Fibroblast of lung (primary cell): ENCODE measurements around the gene GATA3.

Experiments used
- CTCF ChIP-seq, 2 donors: IDR thresholded peaks in 1 of 2; conservative IDR thresholded peaks in 1 of 2; 1 replicate in 1 of 2; 2 replicates in 1 of 2; pipeline ENCODE4 v1.5.1; 2011 to 2012; ENCODE audit warnings: low read length in 2 of 2, control low read depth in 1 of 2, inconsistent platforms in 1 of 2, low read depth in 1 of 2, mild to moderate bottlenecking in 1 of 2
- EZH2 ChIP-seq: IDR thresholded peaks from 2 replicates; pipeline ENCODE4 v1.5.1; 2012; ENCODE audit warnings: low read length, control low read depth, mild to moderate bottlenecking; ENCODE audit errors: missing control alignments

GRCh38 chr10:8066124-8066523 lies 11.6 kb downstream of the GATA3 start:
- TF ChIP-seq CTCF (conservative IDR thresholded peaks at IDR 0.05 in 1 of 2, IDR thresholded peaks at IDR 0.05 in 1 of 2; ENCODE audit: low read depth in 1 of 2, low read length in 2 of 2) (no peak), EZH2 (no peak)
